PC-3 (cell line): ENCODE data around the gene SPARC.
"Not testable (repeated sequence)": the region's sequence is repeated elsewhere in the genome, so short reads cannot be mapped to it uniquely, and the experiment has no call there.

Source experiments
- EZH2 ChIP-seq: fragments of 300-600 bp; sonication (generic); IDR thresholded peaks from one replicate; pipeline ENCODE4 v1.6.1; 2017; ENCODE audit warnings: antibody characterized with exemption, mild to moderate bottlenecking, low read length; ENCODE audit not compliant: unreplicated experiment
- TF ChIP-seq, protein P1 (sequence below): fragments of 300-600 bp; sonication (generic); conservative IDR thresholded peaks from 2 replicates; pipeline ENCODE4 v1.5.1; 2017; ENCODE audit warnings: antibody characterized with exemption, low read depth, mild to moderate bottlenecking, low read length

GRCh38 chr5:151698081-151698480, 11.4 kb upstream of the SPARC start:
- not testable (repeated sequence) for TF ChIP-seq EZH2
- TF ChIP-seq, protein P1, sequence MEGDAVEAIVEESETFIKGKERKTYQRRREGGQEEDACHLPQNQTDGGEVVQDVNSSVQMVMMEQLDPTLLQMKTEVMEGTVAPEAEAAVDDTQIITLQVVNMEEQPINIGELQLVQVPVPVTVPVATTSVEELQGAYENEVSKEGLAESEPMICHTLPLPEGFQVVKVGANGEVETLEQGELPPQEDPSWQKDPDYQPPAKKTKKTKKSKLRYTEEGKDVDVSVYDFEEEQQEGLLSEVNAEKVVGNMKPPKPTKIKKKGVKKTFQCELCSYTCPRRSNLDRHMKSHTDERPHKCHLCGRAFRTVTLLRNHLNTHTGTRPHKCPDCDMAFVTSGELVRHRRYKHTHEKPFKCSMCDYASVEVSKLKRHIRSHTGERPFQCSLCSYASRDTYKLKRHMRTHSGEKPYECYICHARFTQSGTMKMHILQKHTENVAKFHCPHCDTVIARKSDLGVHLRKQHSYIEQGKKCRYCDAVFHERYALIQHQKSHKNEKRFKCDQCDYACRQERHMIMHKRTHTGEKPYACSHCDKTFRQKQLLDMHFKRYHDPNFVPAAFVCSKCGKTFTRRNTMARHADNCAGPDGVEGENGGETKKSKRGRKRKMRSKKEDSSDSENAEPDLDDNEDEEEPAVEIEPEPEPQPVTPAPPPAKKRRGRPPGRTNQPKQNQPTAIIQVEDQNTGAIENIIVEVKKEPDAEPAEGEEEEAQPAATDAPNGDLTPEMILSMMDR: not testable (repeated sequence)
